HFF-Myc (cell line): ENCODE results near the gene SEMA6B.

Experiments
- DNase-seq: peaks from one replicate; pipeline ENCODE4 v3.0.0-alpha.2; 2011; ENCODE audit warnings: low read depth; ENCODE audit errors: extremely low read depth
- H3K4me3 ChIP-seq: replicated peaks from 2 replicates; pipeline ENCODE4 v1.5.1; 2011; ENCODE audit warnings: low read depth, mild to moderate bottlenecking, control low read depth, low read length
- TF ChIP-seq, protein P1 (sequence below): IDR thresholded peaks from 2 replicates; pipeline ENCODE4 v1.5.1; 2012; ENCODE audit warnings: mild to moderate bottlenecking, low read depth, low read length, control low read depth; ENCODE audit errors: missing control alignments

SEMA6B gene

DNA sequence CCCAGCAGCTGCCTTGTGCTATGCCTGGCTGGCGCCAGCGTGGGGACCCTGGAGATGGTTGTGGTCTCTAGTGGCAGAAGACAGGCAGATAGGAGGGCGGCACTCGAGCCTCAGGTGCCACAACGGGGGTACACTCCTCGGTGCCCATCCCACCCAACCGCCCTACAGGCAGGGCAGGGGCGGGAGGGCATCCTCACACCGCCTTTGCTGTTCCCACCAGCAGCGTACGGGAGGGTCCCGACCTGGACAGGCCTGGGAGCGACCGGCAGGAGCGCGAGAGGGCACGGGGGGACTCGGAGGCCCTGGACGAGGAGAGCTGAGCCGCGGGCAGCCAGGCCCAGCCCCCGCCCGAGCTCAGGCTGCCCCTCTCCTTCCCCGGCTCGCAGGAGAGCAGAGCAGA, 57.8 kb downstream of the SEMA6B start:
- H3K4me3 ChIP-seq: no peak overlapping the region
- DNase-seq: no peak
- TF ChIP-seq, protein P1, sequence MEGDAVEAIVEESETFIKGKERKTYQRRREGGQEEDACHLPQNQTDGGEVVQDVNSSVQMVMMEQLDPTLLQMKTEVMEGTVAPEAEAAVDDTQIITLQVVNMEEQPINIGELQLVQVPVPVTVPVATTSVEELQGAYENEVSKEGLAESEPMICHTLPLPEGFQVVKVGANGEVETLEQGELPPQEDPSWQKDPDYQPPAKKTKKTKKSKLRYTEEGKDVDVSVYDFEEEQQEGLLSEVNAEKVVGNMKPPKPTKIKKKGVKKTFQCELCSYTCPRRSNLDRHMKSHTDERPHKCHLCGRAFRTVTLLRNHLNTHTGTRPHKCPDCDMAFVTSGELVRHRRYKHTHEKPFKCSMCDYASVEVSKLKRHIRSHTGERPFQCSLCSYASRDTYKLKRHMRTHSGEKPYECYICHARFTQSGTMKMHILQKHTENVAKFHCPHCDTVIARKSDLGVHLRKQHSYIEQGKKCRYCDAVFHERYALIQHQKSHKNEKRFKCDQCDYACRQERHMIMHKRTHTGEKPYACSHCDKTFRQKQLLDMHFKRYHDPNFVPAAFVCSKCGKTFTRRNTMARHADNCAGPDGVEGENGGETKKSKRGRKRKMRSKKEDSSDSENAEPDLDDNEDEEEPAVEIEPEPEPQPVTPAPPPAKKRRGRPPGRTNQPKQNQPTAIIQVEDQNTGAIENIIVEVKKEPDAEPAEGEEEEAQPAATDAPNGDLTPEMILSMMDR: no peak

DNA sequence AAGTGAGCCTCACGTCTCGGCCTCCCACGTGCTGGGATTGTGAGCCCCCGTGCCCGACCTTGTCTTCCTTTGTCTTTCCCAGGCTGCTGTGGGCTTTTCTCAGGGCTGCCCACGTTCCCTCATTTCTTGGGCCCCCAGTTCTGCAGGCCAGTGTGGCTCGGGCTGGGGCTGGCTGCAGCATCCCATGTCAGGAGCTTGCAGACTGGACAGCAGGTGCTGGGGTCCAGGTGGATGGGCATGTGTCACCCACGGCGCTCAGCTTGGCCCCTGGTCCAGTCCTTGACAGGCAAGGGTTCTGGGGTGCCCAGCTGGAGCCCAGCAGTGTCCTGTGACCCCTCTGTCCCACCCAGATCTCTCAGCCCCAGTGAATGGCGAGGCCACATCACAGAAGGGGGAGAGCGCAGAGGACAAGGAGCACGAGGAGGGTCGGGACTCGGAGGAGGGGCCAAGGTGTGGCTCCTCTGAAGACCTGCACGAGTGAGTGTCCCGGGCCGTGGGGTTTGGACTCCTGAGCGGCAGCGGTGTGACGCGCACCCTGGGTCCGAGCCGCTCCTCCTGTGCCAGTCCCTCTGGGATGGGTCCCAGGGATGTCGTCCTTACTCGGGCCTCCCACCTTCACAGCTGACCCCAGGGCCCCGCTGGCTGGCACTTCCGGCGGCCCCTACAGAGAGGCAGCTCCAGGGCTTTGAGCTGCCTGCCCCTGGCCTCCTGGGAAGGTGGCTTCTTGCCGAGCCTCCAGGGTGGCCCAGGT, 58.5 kb downstream of the SEMA6B start:
- H3K4me3 ChIP-seq: no peak overlapping the region
- TF ChIP-seq, protein P1: no peak
- DNase-seq: no peak

DNA sequence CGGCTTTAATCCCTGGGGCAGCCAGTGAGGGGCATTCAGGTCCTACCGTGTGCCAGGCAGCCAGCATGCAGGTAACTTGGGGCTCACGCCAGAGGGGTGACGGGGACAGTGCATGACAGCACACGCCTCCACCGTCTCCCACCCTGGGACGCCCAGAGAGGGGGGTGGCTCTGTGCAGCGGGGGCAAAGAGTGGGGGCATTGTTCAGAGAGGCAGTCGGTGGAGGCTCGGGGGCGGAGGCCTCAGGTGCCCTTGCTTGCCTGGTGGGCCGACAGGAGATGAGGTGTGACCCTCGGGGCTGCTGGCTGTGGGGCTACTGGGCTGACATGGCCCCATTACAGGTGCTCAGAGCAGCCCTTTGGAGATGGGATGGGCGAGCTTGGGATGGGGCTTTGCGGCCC, 59.6 kb downstream of the SEMA6B start:
- no peak for DNase-seq
- no peak overlapping the region for H3K4me3 ChIP-seq
- TF ChIP-seq, protein P1: no peak

DNA sequence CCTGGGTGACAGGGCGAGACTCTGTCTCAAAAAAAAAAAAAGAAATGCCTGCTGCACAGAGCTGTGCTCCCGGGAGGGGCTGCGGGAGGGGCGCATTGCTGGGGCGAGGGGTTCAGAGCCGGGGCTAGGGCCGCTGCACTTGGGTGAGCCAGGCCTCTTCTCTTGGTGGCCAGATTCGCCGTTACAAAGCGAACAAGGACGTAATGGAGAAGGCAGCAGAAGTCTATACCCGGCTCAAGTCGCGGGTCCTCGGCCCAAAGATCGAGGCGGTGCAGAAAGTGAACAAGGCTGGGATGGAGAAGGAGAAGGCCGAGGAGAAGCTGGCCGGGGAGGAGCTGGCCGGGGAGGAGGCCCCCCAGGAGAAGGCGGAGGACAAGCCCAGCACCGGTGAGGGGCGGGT, 60.2 kb downstream of the SEMA6B start:
- H3K4me3 ChIP-seq: no peak overlapping the region
- TF ChIP-seq, protein P1: no peak
- DNase-seq: no peak

DNA sequence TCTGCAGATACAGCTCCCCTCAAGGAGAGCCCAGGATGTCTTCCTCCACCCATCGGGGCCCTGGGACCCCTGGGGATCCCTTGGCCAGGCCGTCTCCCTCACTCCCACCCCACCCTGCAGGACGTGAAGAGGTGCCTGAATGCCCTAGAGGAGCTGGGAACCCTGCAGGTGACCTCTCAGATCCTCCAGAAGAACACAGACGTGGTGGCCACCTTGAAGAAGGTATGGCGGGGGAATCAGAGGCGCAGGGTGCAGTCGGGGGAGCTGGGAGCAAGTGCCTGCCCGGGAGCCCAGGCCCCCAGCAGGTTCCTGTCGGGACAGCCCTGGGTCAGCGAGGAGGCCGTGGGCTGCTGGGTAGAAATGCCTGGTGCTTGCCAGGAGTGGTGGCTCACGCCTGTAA, 60.8 kb downstream of the SEMA6B start:
- DNase-seq: no peak
- no peak overlapping the region for H3K4me3 ChIP-seq
- TF ChIP-seq, protein P1: no peak

DNA sequence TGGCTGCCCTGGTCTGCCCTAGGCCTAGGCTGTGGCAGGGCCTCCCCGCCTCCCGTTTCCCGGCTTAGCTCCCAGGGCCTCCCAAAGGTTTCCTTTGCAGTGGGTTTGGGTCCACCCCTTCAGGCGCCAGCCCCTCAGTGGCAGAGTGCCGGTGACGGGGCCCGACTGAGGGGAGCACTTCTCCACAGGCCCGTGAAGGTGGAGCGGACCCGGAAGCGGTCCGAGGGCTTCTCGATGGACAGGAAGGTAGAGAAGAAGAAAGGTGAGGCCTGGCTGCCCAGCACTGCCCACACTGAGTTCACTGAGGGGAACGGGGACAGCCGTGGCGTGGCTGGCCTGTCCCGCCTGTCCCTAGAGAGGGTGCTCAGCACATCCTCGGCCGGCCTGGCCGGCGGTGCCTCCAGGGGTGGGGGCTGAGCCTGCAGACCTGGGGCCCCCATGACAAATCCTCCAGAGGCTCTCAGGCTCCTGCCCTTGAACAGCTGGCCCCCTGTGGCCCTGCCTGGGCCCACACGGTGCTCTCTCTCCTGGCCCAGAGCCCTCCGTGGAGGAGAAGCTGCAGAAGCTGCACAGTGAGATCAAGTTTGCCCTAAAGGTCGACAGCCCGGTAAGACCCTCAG, 61.6 kb downstream of the SEMA6B start:
- TF ChIP-seq, protein P1: no peak
- no peak for DNase-seq
- no peak overlapping the region for H3K4me3 ChIP-seq
